OCI-LY1 (cell line): ENCODE results near the gene MEGF6.

Experiments
- CTCF ChIP-seq: fragments of 200-600 bp; sonication (generic), shearing (Covaris generic); IDR thresholded peaks from 2 replicates; pipeline ENCODE4 v1.5.1; 2017; ENCODE audit warnings: mild to moderate bottlenecking, antibody characterized with exemption, low read length, moderate library complexity, mixed read lengths
- EZH2 ChIP-seq: fragments of 200-600 bp; sonication (generic), shearing (Covaris generic); IDR thresholded peaks from 2 replicates; pipeline ENCODE4 v1.8.0; 2017; ENCODE audit warnings: borderline replicate concordance, mixed run types, mild to moderate bottlenecking, antibody characterized with exemption, low read length, moderate library complexity, mixed read lengths

GRCh38 chr1:3466366-3467075 lies 144.8 kb downstream of the MEGF6 start:
- TF ChIP-seq CTCF: no peak
- no peak for TF ChIP-seq EZH2
